IMR-90 (cell line): ENCODE measurements around the gene ZNF669. TPM values are rescaled to one million over a fixed set of nuclear protein-coding genes. Genes with fewer than 3 reads are reported as not detected.
A peak's percentile ranks its signal among the peaks of the same experiment; 100 is the strongest.

Source experiments
- ATAC-seq: fragments of 200-7000 bp; cut with Tn5 transposase; 2 replicates; pipeline ENCODE4 v1.9.1; 2020; ENCODE audit warnings: low read depth, mild to moderate bottlenecking, moderate library complexity
- BruUV-seq: library from RNA; stranded (reverse); fragments of 400-500 nt; replicated peaks from 2 replicates; lab custom pipeline; 2021; lab: Mats Ljungman, UMichigan
- CTCF ChIA-PET: fragments of 300-600 bp; formaldehyde crosslinking; extraction: SDS; loops from one replicate; lab custom pipeline; 2021; ENCODE audit warnings: antibody characterized with exemption; lab: Yijun Ruan, JAX
- POLR2A ChIA-PET: fragments of 300-600 bp; sonication (Branson Sonifier 250); formaldehyde crosslinking; loops from one replicate; lab custom pipeline; 2022; ENCODE audit warnings: antibody characterized with exemption; ENCODE audit not compliant: unreplicated experiment; lab: Charles Lee
- DNase-seq: peaks from one replicate; pipeline ENCODE4 v3.0.0; 2013
- H2AFZ ChIP-seq: replicated peaks from 2 replicates; pipeline ENCODE3; 2013; ENCODE audit warnings: low read length, mild to moderate bottlenecking; ENCODE audit not compliant: poor library complexity
- H2AK5ac ChIP-seq: 2 replicates; pipeline ENCODE4 v1.6.1; 2013; ENCODE audit warnings: low read depth, low read length, inconsistent platforms
- H2AK9ac ChIP-seq: replicated peaks from 2 replicates; pipeline ENCODE3; 2013; ENCODE audit warnings: mild to moderate bottlenecking, low read depth, low read length, moderate library complexity; ENCODE audit not compliant: poor library complexity
- H2BK120ac ChIP-seq: 2 replicates; pipeline ENCODE4 v1.6.1; 2013; ENCODE audit warnings: low read depth, low read length, inconsistent platforms
- H2BK15ac ChIP-seq: 3 replicates; pipeline ENCODE4 v1.6.1; 2013; ENCODE audit warnings: low read depth, low read length, inconsistent platforms
- H2BK20ac ChIP-seq: 2 replicates; pipeline ENCODE4 v1.6.1; 2013; ENCODE audit warnings: low read depth, mild to moderate bottlenecking, inconsistent platforms, low read length, moderate library complexity
- H2BK5ac ChIP-seq: 2 replicates; pipeline ENCODE4 v1.6.1; 2013; ENCODE audit warnings: mild to moderate bottlenecking, low read depth, low read length, inconsistent platforms; ENCODE audit not compliant: poor library complexity, severe bottlenecking
- H3K14ac ChIP-seq: replicated peaks from 2 replicates; pipeline ENCODE4 v1.6.1; 2013; ENCODE audit warnings: low read depth, low read length, inconsistent platforms
- H3K18ac ChIP-seq: 2 replicates; pipeline ENCODE4 v1.6.1; 2013; ENCODE audit warnings: low read depth, low read length, control low read depth
- H3K23ac ChIP-seq: 2 replicates; pipeline ENCODE4 v1.6.1; 2013; ENCODE audit warnings: low read depth, low read length, inconsistent platforms
- H3K27ac ChIP-seq: 2 replicates; pipeline ENCODE4 v1.5.1; 2013; ENCODE audit warnings: mild to moderate bottlenecking, control low read depth, low read length; ENCODE audit not compliant: insufficient read depth
- H3K27me3 ChIP-seq: 2 replicates; pipeline ENCODE4 v1.6.1; 2013; ENCODE audit warnings: low read length; ENCODE audit not compliant: control insufficient read depth, insufficient read depth
- H3K36me3 ChIP-seq: 2 replicates; pipeline ENCODE4 v1.6.1; 2013; ENCODE audit warnings: low read length, mixed read lengths; ENCODE audit not compliant: control insufficient read depth, insufficient read depth
- H3K4ac ChIP-seq: 2 replicates; pipeline ENCODE4 v1.6.1; 2013; ENCODE audit warnings: low read depth, low read length, inconsistent platforms
- H3K4me1 ChIP-seq: 2 replicates; pipeline ENCODE4 v1.6.1; 2013; ENCODE audit warnings: low read length, mixed read lengths; ENCODE audit not compliant: control insufficient read depth, insufficient read depth
- H3K4me2 ChIP-seq: 2 replicates; pipeline ENCODE4 v1.6.1; 2013; ENCODE audit warnings: low read depth, mild to moderate bottlenecking, control low read depth, low read length, moderate library complexity
- H3K4me3 ChIP-seq: 2 replicates; pipeline ENCODE4 v1.5.1; 2013; ENCODE audit warnings: low read depth, mild to moderate bottlenecking, control low read depth, low read length, moderate library complexity; ENCODE audit not compliant: insufficient read depth
- H3K56ac ChIP-seq: 2 replicates; pipeline ENCODE4 v1.6.1; 2013; ENCODE audit warnings: low read length, inconsistent platforms; ENCODE audit not compliant: insufficient read depth; ENCODE audit errors: extremely low read depth
- H3K79me1 ChIP-seq, 2 experiments: 2 replicates each; pipeline ENCODE4 v1.6.1; 2013; ENCODE audit warnings: low read length in 2 of 2, inconsistent platforms in 1 of 2, low read depth in 1 of 2
- H3K9ac ChIP-seq: 2 replicates; pipeline ENCODE4 v1.6.1; 2013; ENCODE audit warnings: low read depth, low read length, control low read depth
- H3K9me1 ChIP-seq: 2 replicates; pipeline ENCODE4 v1.6.1; 2013; ENCODE audit warnings: low read length, inconsistent platforms; ENCODE audit not compliant: insufficient read depth
- H3K9me3 ChIP-seq: 2 replicates; pipeline ENCODE4 v1.6.1; 2013; ENCODE audit warnings: low read length; ENCODE audit not compliant: control insufficient read depth, insufficient read depth
- H4K20me1 ChIP-seq: 2 replicates; pipeline ENCODE4 v1.6.1; 2013; ENCODE audit warnings: low read length, inconsistent platforms; ENCODE audit not compliant: insufficient read depth
- H4K5ac ChIP-seq: 2 replicates; pipeline ENCODE4 v1.6.1; 2013; ENCODE audit warnings: mild to moderate bottlenecking, low read depth, low read length, control low read depth
- H4K8ac ChIP-seq, 2 experiments: 2 replicates each; pipeline ENCODE4 v1.6.1; 2013; ENCODE audit warnings: low read depth in 2 of 2, low read length in 2 of 2, control low read depth in 1 of 2, inconsistent platforms in 1 of 2
- H4K91ac ChIP-seq: 2 replicates; pipeline ENCODE4 v1.6.1; 2013; ENCODE audit warnings: low read depth, low read length, inconsistent platforms; ENCODE audit not compliant: insufficient read depth
- BHLHE40 ChIP-seq: fragments of 150-350 bp; IDR thresholded peaks from 2 replicates; pipeline ENCODE4 v1.6.1; 2016; ENCODE audit warnings: mild to moderate bottlenecking, low read depth, low read length
- CEBPB ChIP-seq: IDR thresholded peaks from 2 replicates; pipeline ENCODE4 v1.6.1; 2012; ENCODE audit warnings: low read depth, low read length, improper control_type of control experiment
- MAFK ChIP-seq: IDR thresholded peaks from 2 replicates; pipeline ENCODE4 v1.6.1; 2012; ENCODE audit warnings: low read depth, low read length, improper control_type of control experiment
- MAZ ChIP-seq: IDR thresholded peaks from 2 replicates; pipeline ENCODE4 v1.6.1; 2012; ENCODE audit warnings: low read depth, mild to moderate bottlenecking, low read length, improper control_type of control experiment, moderate library complexity, borderline replicate concordance
- MXI1 ChIP-seq: IDR thresholded peaks from 2 replicates; pipeline ENCODE4 v1.6.1; 2012; ENCODE audit warnings: low read depth, mild to moderate bottlenecking, low read length, moderate library complexity, borderline replicate concordance
- RAD21 ChIP-seq: IDR thresholded peaks from 2 replicates; pipeline ENCODE4 v1.6.1; 2012; ENCODE audit warnings: low read length, improper control_type of control experiment
- RCOR1 ChIP-seq: IDR thresholded peaks from 2 replicates; pipeline ENCODE4 v1.6.1; 2012; ENCODE audit warnings: mild to moderate bottlenecking, low read length, improper control_type of control experiment; ENCODE audit not compliant: insufficient replicate concordance
- RFX5 ChIP-seq: IDR thresholded peaks from 2 replicates; pipeline ENCODE4 v1.8.0; 2012; ENCODE audit warnings: low read depth, mild to moderate bottlenecking, low read length, moderate library complexity
- WGBS, 2 experiments: methylation state at CpG; one replicate each; pipeline versions ENCODE4 v1.1.5 to v1.1.7; 2013; ENCODE audit warnings: missing lambda C conversion rate in 2 of 2; ENCODE audit not compliant: insufficient read length in 1 of 2; ENCODE audit errors: extremely low coverage in 2 of 2; 5-methylcytosine and 5-hydroxymethylcytosine counted together
- dilution Hi-C: fragments of 300-500 bp; cut with HindIII; formaldehyde crosslinking; loops from one replicate; pipeline ENCODE4 v1.14.3; 2018; ENCODE audit warnings: low sequenced_read_pairs; ENCODE audit not compliant: unreplicated experiment
- in situ Hi-C: fragments of 300-500 bp; cut with MboI; formaldehyde crosslinking; loops from 3 replicates; pipeline ENCODE4 v1.14.3; 2019; ENCODE audit warnings: low sequenced_read_pairs, inconsistent platforms, mixed read lengths
- intact Hi-C: fragments of 100-400 bp; cut with micrococcal nuclease; formaldehyde crosslinking; loops from 2 replicates; pipeline ENCODE4 v1.10.0; 2022
- polyA plus RNA-seq, 3 experiments: library from polyadenylated mRNA; depleted of rRNA; stranded (reverse); fragments of >200 nt; gene quantifications; 2 replicates each; pipeline ENCODE4 v1.2.3, GENCODE V29; 2012; ENCODE audit warnings: low replicate concordance in 1 of 3
- total RNA-seq: library from RNA; depleted of rRNA; stranded (reverse); fragments of >200 nt; gene quantifications from 2 replicates; pipeline ENCODE4 v1.2.3, GENCODE V29; 2012

ZNF669 gene
- total and polyA plus RNA-seq, 2 of the 4 experiments (the other 2 are of a cell fraction), result 3.8 to 10.8 TPM

GRCh38 chr1:247077876-247078257 lies 26.3 kb downstream of the ZNF669 start:
- in situ Hi-C loops (no loop called here), intact Hi-C loops (loop anchor here (2.0 kb wide), 1 partner anchor 145 kb away; no protein-coding TSS in a partner anchor), dilution Hi-C loops (no loop called here)
- Histone ChIP-seq H2BK120ac (no peak overlapping the region), H3K18ac (peak overlapping the region; percentile 3; the same call in 1 of the 2 replicates), H4K5ac (no peak overlapping the region), H3K36me3 (no peaks in the 10 kb centered on the region; the same call in 1 of the 2 replicates), H3K9me3 (no peaks in the 10 kb centered on the region), H2AK5ac (no peak overlapping the region), H3K27me3 (no peaks in the 10 kb centered on the region), H2BK20ac (no peak overlapping the region), H3K23ac (peak overlapping the region; percentile 89), H4K8ac (no peak overlapping the region), H3K9me1 (no peaks in the 10 kb centered on the region), H2AK9ac (peak overlapping the region; percentile 92), H4K20me1 (no peaks in the 10 kb centered on the region), H3K4me1 (peaks cover 4% of the 10 kb centered on the region; the same call in 1 of the 2 replicates), H3K27ac (peak overlapping the region; percentile 70), H3K9ac (peak overlapping the region; percentile 86), H3K4ac (peak overlapping the region; percentile 11; the same call in 1 of the 2 replicates), H4K91ac (no peak overlapping the region; the same call in 1 of the 2 replicates), H2BK5ac (peak overlapping the region; percentile 3), H3K56ac (peak overlapping the region; percentile 47; the same call in 1 of the 2 replicates), H3K4me2 (peak overlapping the region; percentile 99), H2BK15ac (no peak overlapping the region), H3K4me3 (peak overlapping the region; percentile 91), H3K14ac (0 out of 2 replicates have a peak overlapping the region, but pooled peaks have one; percentile 48), H3K79me1 (peaks cover 26 to 30% of the 10 kb centered on the region in 2 experiments; a peak in 3 of 4 replicates), H2AFZ (peak overlapping the region; percentile 98)
- POLR2A ChIA-PET, result no interaction called here
- no CpG with 5 or more reads among the region's 8 CpGs for WGBS, 2 experiments
- CTCF ChIA-PET, result no interaction called here
- no peak for ATAC-seq
- TF ChIP-seq RCOR1 (no peak), CEBPB (no peak), MAFK (no peak), MAZ (no peak), RAD21 (no peak), BHLHE40 (no peak), MXI1 (no peak), RFX5 (no peak)
- peak; percentile 5 for DNase-seq
- no TSS peak for BruUV-seq
